Vagina (tissue), 2 donors: Measurements from ENCODE around the gene ABCC8.

Source experiments
- POLR2A ChIP-seq, 2 donors: fragments of 450-650 bp; IDR thresholded peaks; one replicate each; pipeline ENCODE4 v1.6.1; 2017; ENCODE audit warnings: antibody characterized with exemption in 2 of 2, mild to moderate bottlenecking in 2 of 2, moderate library complexity in 2 of 2
- POLR2AphosphoS5 ChIP-seq, 2 donors: sonication (generic); formaldehyde crosslinking; IDR thresholded peaks; one replicate each; pipeline ENCODE4 v1.9.0; 2017; ENCODE audit warnings: antibody characterized with exemption in 2 of 2, mild to moderate bottlenecking in 2 of 2, low read depth in 1 of 2; ENCODE audit not compliant: insufficient read depth in 1 of 2
- TF ChIP-seq, protein P1 (sequence below), 3 experiments: fragments of 450-650 bp in 2 of 3; fragments of 200-600 bp in 1 of 3; sonication (generic) in 1 of 3; IDR thresholded peaks; one replicate each; pipeline ENCODE4 v1.5.1; 2017 to 2019; ENCODE audit warnings: antibody characterized with exemption in 3 of 3, mild to moderate bottlenecking in 2 of 3, moderate library complexity in 2 of 3

DNA sequence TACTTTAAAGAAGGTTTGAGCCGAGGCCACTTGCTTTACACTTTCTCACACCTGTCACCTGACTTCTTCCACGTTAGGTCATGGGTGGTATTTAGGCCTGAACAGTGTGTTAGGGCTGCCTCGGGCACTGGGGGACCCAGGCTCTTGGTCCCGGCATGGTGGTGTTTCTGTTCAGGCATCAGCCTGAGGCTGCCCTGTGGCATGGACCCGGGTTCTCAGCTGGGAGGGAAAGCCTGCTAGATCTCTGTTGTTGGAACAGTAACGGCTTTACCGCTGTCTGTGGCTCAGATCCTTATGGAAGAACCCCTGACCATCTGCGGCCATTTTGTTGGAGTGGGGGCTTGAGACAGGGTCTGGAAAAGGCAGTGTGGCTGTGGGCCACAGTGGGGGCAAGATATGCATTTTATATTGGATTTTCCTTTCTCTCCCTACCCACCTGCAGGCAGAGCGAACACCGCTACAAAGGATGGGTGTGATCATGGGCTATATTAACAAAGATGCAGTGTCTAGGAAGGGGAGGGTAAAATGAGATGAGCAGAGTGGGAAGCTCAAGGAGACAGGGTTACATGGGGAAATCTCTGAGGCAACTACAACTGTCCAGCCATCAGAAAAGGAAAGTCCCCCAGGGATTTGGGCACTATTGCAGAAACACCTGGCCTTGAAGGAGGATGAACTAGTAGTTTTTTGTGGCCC is 86.5 kb downstream of the ABCC8 start:
- TF ChIP-seq, protein P1, sequence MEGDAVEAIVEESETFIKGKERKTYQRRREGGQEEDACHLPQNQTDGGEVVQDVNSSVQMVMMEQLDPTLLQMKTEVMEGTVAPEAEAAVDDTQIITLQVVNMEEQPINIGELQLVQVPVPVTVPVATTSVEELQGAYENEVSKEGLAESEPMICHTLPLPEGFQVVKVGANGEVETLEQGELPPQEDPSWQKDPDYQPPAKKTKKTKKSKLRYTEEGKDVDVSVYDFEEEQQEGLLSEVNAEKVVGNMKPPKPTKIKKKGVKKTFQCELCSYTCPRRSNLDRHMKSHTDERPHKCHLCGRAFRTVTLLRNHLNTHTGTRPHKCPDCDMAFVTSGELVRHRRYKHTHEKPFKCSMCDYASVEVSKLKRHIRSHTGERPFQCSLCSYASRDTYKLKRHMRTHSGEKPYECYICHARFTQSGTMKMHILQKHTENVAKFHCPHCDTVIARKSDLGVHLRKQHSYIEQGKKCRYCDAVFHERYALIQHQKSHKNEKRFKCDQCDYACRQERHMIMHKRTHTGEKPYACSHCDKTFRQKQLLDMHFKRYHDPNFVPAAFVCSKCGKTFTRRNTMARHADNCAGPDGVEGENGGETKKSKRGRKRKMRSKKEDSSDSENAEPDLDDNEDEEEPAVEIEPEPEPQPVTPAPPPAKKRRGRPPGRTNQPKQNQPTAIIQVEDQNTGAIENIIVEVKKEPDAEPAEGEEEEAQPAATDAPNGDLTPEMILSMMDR (IDR thresholded peaks at IDR 0.05): no peak
- TF ChIP-seq POLR2A (IDR thresholded peaks at IDR 0.05): no peak
- TF ChIP-seq POLR2AphosphoS5 (IDR thresholded peaks at IDR 0.05; ENCODE audit: insufficient read depth in 1 of 2, low read depth in 1 of 2): no peak
